GM19025 (cell line): ENCODE measurements around the gene LAMB3.
"Not testable (repeated sequence)": the region's sequence is repeated elsewhere in the genome, so short reads cannot be mapped to it uniquely, and the experiment has no call there.

Experiments
- ATAC-seq: cut with Tn5 transposase; IDR thresholded peaks from one replicate; pipeline ENCODE4 v1.9.1; 2021; ENCODE audit warnings: mild to moderate bottlenecking, low read depth, moderate library complexity; ENCODE audit not compliant: unreplicated experiment

The LAMB3 gene

DNA sequence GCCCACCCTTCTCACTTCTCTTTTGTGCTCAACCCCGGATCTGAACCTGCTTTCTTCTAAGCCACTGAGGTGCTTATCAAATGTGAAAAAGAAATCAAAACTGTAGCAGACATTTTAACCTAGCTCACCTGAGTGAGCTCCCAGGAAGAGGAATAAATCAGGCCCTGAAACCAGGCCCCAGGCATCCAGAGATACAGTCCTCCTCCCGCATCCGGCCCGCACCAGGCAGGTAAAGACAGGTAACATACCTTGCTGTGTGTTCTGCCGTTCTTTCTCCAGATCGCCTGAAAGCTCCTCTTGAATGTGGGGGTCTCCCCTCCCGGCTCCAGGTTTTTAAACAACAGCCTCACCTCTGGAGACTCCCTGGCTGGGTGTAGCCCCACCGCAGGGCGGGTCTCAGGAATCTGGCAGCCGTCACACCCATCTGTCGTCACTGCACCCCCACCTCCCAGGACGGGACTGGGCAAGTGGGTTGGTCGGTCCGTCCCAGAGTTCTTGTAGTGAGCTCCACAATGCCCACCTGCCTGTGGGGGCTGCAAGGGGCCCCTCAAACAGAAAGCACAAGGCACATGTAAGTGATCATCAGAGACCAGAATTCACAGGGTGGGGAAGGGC lies at the start of gene LAMB3:
Gene LAMB3 (minus strand): TSS at position 305 of the 615 bp plus-strand sequence. CDS start 1,481 bp downstream, outside the sequence.
- no peak for ATAC-seq

GRCh38 chr1:209700686-209701085 lies 48.5 kb upstream of the LAMB3 start:
- ATAC-seq = not testable (repeated sequence)

DNA sequence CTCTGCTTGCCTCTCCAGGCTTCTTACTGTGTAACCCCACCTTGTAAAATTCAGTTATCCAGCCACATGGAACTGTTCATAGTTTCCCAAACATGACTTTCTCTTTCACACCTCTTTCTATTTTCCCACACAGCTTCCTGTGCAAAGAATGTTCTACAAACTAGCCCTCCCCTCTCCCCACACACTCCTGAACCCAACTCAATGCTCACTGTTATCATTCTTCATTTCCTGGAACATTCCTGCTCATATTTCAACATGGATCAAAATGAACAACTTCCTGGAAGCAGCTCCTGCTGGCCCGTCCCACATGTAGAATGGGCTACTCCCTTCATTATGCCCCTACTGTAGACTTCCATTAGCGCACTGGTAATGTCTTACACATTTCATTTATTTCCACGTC lies 44.9 kb upstream of the LAMB3 start:
- ATAC-seq = no peak

DNA sequence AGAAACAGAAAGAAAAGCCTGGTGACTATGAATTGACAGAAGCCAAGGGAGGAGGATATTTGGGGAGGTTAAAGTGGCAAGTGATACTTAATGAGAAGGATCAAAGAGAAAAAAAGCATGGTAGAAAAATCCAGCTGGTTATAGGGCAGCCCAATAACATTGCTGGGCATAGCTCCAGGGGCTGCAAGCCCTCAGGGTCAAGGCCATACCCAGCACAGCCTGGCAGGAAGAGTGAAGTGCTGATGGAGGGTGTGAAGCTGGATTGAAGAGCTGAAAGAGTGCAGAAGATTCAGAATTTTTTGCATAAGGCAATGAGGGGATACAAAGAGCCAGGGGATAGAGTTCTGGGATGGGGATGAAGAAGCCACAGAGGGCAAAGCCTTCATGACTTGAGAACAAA lies 44.4 kb upstream of the LAMB3 start:
- ATAC-seq = no peak

- ATAC-seq = peak; percentile 64
Measured at GRCh38 chr1:209692745-209693504, 40.7 kb upstream of the LAMB3 start.

- no peak for ATAC-seq
Measured at GRCh38 chr1:209692296-209692695, 40.1 kb upstream of the LAMB3 start.

GRCh38 chr1:209691237-209691636 lies 39.0 kb upstream of the LAMB3 start:
- ATAC-seq = no peak

DNA sequence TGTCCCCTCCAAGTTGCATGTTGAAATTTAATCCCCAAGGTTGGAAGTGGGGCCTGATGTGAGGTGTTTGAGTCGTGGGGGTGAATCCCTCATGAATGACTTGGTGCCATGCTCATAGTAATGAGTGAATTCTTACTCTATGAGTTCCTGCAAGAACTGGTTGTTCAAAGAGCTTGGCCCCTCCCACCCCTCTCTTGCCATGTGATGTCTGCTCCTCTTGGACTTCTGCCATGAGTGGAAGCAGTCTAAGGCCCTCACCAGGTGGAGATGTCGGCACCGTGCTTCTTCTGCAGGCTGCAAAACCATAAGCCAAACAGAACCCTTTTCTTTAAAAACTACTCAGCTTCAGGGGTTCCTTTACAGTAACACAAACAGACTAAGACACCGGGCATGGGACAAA lies 37.3 kb upstream of the LAMB3 start:
- ATAC-seq = no peak

GRCh38 chr1:209688746-209689234 lies 36.6 kb upstream of the LAMB3 start:
- ATAC-seq = no peak

- ATAC-seq = no peak
Measured at GRCh38 chr1:209686322-209686721, 34.1 kb upstream of the LAMB3 start.

DNA sequence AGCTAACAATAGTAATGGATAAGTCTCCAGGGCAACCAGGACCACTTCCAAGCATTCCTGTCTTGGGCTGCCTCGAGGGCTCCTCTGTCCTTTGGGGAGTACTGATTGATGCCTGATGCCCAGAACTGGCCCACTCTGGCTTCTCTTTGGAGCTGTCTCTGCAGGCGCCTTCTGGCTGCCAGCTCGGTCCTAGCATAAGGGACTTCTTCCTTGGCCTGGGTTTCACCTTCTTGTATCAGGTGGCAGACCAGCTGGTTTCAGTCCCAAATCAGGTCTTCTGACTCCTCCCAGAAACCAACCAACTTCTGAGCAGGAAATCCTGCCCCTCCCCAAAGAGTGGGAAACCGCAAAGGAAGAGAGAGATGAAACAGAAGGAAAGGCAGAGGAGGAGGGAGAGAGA lies 33.6 kb upstream of the LAMB3 start:
- peak; percentile 70 for ATAC-seq

GRCh38 chr1:209678981-209679539 lies 26.8 kb upstream of the LAMB3 start:
- ATAC-seq = no peak

DNA sequence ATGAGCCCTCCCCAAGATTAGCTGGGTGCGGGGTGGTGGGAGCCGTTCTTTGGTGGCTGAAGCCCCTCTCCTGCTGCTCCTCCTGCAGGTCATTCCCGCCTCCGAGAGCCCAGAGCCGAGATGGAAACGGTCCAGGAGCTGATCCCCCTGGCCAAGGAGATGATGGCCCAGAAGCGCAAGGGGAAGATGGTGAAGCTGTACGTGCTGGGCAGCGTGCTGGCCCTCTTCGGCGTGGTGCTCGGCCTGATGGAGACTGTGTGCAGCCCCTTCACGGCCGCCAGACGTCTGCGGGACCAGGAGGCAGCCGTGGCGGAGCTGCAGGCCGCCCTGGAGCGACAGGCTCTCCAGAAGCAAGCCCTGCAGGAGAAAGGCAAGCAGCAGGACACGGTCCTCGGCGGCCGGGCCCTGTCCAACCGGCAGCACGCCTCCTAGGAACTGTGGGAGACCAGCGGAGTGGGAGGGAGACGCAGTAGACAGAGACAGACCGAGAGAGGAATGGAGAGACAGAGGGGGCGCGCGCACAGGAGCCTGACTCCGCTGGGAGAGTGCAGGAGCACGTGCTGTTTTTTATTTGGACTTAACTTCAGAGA lies 23.4 kb upstream of the LAMB3 start:
- no peak for ATAC-seq

- no peak for ATAC-seq
Measured at GRCh38 chr1:209674957-209675564, 22.8 kb upstream of the LAMB3 start, which contains the start of gene G0S2. TSS of gene G0S2 (plus strand) at chr1:209675412. CDS start at chr1:209675685, 273 bp downstream.

DNA sequence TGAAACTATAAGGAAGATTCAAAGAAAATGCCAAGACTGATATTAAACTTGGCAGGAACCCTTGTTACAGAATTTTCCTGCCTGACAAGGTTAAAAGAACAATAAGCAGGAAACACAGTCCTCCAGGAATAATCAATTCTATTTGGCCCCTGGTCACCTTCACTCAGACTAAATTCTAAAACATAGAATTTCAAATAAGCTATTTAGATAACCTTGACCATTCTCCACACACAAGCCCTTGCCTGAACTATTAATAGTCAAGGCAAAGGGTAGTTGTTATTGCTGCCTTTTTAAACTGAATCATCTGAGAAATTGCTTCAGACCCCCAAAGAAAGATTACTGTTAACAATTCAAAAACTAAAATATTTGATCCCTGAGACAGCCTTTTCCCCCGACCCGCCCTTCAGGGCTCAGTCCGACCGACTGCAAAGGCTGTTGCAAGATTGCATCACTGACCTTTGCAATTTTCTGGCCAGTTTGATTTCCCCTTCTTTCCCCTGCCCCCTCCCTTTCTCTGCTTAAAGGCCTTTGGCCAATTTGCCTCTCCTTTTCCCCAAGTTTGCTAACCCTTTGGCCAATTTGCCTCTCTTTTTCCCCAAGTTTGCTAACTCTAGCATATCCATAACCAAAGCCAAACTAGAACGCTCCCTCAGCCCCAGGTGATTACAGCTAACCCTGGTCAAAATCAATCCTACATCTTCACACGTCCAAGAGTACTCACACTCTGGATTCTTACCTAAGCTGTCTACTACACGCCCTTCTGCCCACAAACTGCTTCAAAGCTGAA lies 21.6 kb upstream of the LAMB3 start:
- no peak for ATAC-seq

DNA sequence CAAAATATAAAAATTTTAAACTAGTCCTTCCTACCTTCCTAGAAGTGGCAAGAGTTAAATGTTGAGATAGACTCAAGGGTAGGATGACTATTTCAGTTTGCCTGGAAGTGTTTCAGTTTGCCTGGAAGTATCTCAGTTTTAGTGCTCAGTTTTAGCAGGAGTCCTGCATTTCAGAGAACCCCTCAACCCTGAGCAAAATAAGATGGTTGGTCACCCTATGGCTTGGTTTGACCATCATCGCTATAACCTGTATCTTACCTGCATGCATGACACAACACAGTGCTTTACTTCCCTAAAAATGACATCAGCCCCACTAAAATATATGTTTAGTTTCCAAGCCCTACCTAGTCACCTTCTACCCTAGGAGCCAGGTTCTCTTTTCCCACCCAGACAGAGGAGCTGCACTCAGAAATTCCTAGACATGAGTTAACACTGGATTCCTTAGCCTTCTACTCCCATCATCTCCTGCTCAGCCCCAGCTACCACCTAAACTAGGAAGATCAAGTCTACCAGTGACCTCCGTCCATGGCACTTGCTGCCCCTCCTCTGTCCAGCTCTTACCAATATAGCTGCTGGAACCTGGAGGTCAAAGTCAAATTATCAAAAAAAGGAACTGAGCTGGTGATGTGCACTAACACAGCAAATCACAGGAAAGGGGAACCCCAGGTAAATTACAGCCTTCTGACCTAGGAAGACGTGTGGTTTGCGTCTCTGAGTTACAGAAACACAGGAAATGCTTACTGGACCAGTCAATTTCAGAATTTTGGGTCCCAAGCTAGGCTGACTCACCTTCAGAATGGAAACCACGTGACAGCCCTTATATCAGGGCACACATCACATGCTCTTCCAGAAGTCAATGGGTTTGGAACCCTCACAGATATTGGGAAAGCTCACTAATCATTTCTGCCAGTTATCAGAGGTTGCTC lies 20.7 kb upstream of the LAMB3 start:
- peak; percentile 91 for ATAC-seq

GRCh38 chr1:209670441-209671082 lies 18.3 kb upstream of the LAMB3 start:
- no peak for ATAC-seq

- no peak for ATAC-seq
Measured at GRCh38 chr1:209667708-209668107, 15.5 kb upstream of the LAMB3 start.
